Mesendoderm (in vitro differentiated cells): Measurements from ENCODE around the gene ZNF578.
A peak's percentile ranks its signal among the peaks of the same experiment; 100 is the strongest.

Experiments
- DNase-seq: peaks from one replicate; pipeline ENCODE4 v3.0.0; 2013
- H2AK5ac ChIP-seq: 2 replicates; pipeline ENCODE4 v1.6.1; 2013; ENCODE audit warnings: low read length, inconsistent platforms
- H2BK120ac ChIP-seq: 2 replicates; pipeline ENCODE4 v1.6.1; 2013; ENCODE audit warnings: low read depth, mild to moderate bottlenecking, low read length, moderate library complexity, mixed read lengths
- H2BK15ac ChIP-seq: replicated peaks from 2 replicates; pipeline ENCODE4 v1.6.1; 2013; ENCODE audit warnings: low read depth, mild to moderate bottlenecking, moderate library complexity
- H2BK5ac ChIP-seq: 2 replicates; pipeline ENCODE4 v1.6.1; 2013; ENCODE audit warnings: low read length, inconsistent platforms
- H3K18ac ChIP-seq: 2 replicates; pipeline ENCODE4 v1.6.1; 2013; ENCODE audit warnings: mild to moderate bottlenecking, low read length, mixed read lengths
- H3K23ac ChIP-seq: one replicate; pipeline ENCODE4 v1.6.1; 2013; ENCODE audit warnings: low read length
- H3K27ac ChIP-seq: 2 replicates; pipeline ENCODE4 v1.5.1; 2013; ENCODE audit warnings: low read depth, mild to moderate bottlenecking, inconsistent platforms, low read length, moderate library complexity
- H3K27me3 ChIP-seq: 2 replicates; pipeline ENCODE4 v1.6.1; 2013; ENCODE audit warnings: low read length, control low read depth, mild to moderate bottlenecking, inconsistent platforms; ENCODE audit not compliant: insufficient read depth, poor library complexity
- H3K36me3 ChIP-seq: 2 replicates; pipeline ENCODE4 v1.6.1; 2013; ENCODE audit warnings: low read length, inconsistent platforms; ENCODE audit not compliant: control insufficient read depth, insufficient read depth
- H3K4ac ChIP-seq: one replicate; pipeline ENCODE4 v1.6.1; 2013; ENCODE audit warnings: low read depth, mild to moderate bottlenecking, low read length, moderate library complexity
- H3K4me1 ChIP-seq: 2 replicates; pipeline ENCODE4 v1.6.1; 2013; ENCODE audit warnings: low read depth, low read length, inconsistent platforms; ENCODE audit not compliant: control insufficient read depth
- H3K4me2 ChIP-seq: 2 replicates; pipeline ENCODE4 v1.6.1; 2013; ENCODE audit warnings: low read length
- H3K4me3 ChIP-seq: 2 replicates; pipeline ENCODE4 v1.5.1; 2013; ENCODE audit warnings: mild to moderate bottlenecking, low read length
- H3K56ac ChIP-seq: one replicate; pipeline ENCODE4 v1.6.1; 2013; ENCODE audit warnings: low read length
- H3K79me1 ChIP-seq: 2 replicates; pipeline ENCODE4 v1.6.1; 2013; ENCODE audit warnings: low read length, inconsistent platforms
- H3K79me2 ChIP-seq: 2 replicates; pipeline ENCODE4 v1.6.1; 2013; ENCODE audit warnings: mild to moderate bottlenecking, low read length; ENCODE audit not compliant: control insufficient read depth, insufficient read depth
- H3K9ac ChIP-seq: 2 replicates; pipeline ENCODE4 v1.6.1; 2013; ENCODE audit warnings: low read length, inconsistent platforms
- H4K5ac ChIP-seq: one replicate; pipeline ENCODE4 v1.6.1; 2013; ENCODE audit warnings: low read length
- H4K8ac ChIP-seq: one replicate; pipeline ENCODE4 v1.6.1; 2013; ENCODE audit warnings: low read depth, mild to moderate bottlenecking, control low read depth, low read length, moderate library complexity
- WGBS: extraction: QIAGEN DNeasy Blood & Tissue Kit; methylation state at CpG from one replicate; pipeline ENCODE4 v1.1.7; 2013; ENCODE audit warnings: low lambda C conversion rate, missing lambda C conversion rate; ENCODE audit not compliant: insufficient coverage; ENCODE audit errors: extremely low coverage; 5-methylcytosine and 5-hydroxymethylcytosine counted together

The ZNF578 gene

DNA sequence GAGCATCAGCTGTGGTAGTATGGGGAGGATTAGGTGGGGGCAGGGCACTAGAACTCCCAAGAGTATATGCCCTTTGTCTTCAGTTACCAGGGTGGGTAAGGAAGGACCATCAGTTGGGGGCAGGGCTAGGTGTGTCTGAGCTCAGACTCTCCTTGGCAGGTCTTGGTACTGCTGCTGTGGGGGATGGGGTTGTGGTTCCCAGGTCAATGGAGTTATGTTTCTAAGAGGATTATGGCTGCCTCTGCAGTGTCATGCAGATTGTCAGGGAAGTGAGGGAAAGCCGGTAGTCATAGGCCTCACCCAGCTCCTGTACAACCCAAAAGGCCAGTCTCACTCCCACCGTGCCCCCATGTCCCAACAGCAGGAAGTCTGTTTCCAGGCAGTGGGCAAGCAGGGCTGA, 8.8 kb upstream of the ZNF578 start:
- Histone ChIP-seq H3K4me3 (no peak overlapping the region), H3K4me2 (no peak overlapping the region), H3K27me3 (no peaks in the 10 kb centered on the region), H4K5ac (no peak overlapping the region), H3K18ac (no peak overlapping the region), H2BK15ac (no peak overlapping the region), H3K4me1 (no peaks in the 10 kb centered on the region), H4K8ac (no peak overlapping the region), H3K9ac (no peak overlapping the region), H3K36me3 (no peaks in the 10 kb centered on the region), H3K27ac (no peak overlapping the region), H2AK5ac (no peak overlapping the region), H3K4ac (no peak overlapping the region), H3K56ac (no peak overlapping the region), H2BK120ac (no peak overlapping the region), H3K79me1 (no peaks in the 10 kb centered on the region), H3K79me2 (no peaks in the 10 kb centered on the region), H2BK5ac (no peak overlapping the region), H3K23ac (no peak overlapping the region)
- WGBS = no CpG with 5 or more reads among the region's 2 CpGs
- no peak for DNase-seq

DNA sequence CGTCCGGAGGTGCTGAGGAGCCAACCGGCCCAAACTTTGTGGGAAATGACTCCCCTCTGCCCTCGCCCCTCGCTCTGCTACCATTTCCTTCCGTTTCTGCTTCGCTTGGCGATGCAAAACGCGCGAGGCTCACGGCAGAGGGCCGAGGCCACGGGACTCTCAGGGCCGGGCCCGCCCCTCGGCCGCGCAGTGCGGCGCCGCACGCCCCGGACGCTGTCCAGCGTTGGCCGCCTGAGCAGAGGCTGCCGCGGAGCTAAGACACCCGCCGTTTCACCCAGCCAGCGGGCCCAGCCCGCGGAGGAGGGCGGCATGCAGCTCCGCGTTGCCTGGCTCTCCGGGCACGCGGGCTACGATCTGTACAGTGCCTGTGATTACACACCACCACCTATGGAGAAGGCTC, 2.1 kb upstream of the ZNF578 start:
- no CpG with 5 or more reads among the region's 41 CpGs for WGBS

DNA sequence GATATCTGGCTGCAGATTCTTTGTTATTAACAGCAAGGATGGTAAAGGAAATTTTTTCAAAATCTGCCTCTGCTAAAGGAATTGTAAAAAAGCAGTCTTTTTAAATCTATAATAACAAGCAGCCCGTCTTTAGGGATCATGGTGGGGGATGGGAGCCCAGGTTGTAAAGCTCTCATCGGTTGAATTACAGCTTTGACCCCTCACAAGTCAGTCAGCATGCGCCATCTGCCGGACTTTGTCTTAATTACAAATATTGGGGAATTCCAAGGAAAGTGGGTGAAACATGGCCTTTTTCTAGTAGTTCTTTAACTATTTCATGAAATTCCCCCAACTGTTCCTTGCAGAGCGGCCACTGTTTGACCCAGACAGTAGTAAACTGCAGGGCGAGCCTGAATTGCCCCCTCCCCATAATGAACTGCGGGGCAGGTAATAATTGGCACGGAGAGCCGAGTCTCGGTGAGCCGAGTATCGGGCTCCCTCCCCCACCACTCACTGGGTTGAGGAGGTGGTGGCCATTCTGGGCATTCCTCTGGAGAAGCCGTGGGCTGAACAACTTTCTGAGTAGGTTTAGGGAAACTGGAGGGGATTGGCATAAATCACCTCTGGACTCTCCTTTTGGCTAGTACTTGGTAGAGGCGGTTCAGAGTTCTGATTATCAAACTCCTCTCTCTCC, 11.6 kb downstream of the ZNF578 start:
- H3K4ac ChIP-seq = no peak overlapping the region
- no peak overlapping the region for H3K4me2 ChIP-seq
- H2BK5ac ChIP-seq = no peak overlapping the region
- H3K4me3 ChIP-seq = no peak overlapping the region
- peak; percentile 87 for DNase-seq
- no peaks in the 10 kb centered on the region for H3K79me2 ChIP-seq
- no peak overlapping the region for H4K5ac ChIP-seq
- H3K56ac ChIP-seq = no peak overlapping the region
- no peak overlapping the region for H4K8ac ChIP-seq
- no peak overlapping the region for H2AK5ac ChIP-seq
- H2BK120ac ChIP-seq = no peak overlapping the region
- no peaks in the 10 kb centered on the region for H3K79me1 ChIP-seq
- no peaks in the 10 kb centered on the region for H3K27me3 ChIP-seq
- H3K18ac ChIP-seq = no peak overlapping the region
- no peak overlapping the region for H3K9ac ChIP-seq
- H3K23ac ChIP-seq = no peak overlapping the region
- H3K36me3 ChIP-seq = no peaks in the 10 kb centered on the region
- no CpG with 5 or more reads among the region's 14 CpGs for WGBS
- H2BK15ac ChIP-seq = no peak overlapping the region
- no peak overlapping the region for H3K27ac ChIP-seq
- no peaks in the 10 kb centered on the region for H3K4me1 ChIP-seq

More for the DNA sequence above, 2.1 kb upstream of the ZNF578 start:
- Histone ChIP-seq H3K4me3 (no peak overlapping the region), H3K79me2 (no peaks in the 10 kb centered on the region), H3K18ac (no peak overlapping the region), H3K23ac (no peak overlapping the region), H3K27me3 (no peaks in the 10 kb centered on the region), H2BK15ac (no peak overlapping the region), H4K8ac (no peak overlapping the region), H3K4me2 (no peak overlapping the region), H3K4ac (no peak overlapping the region), H3K79me1 (no peaks in the 10 kb centered on the region), H4K5ac (no peak overlapping the region), H3K4me1 (no peaks in the 10 kb centered on the region), H3K9ac (no peak overlapping the region), H3K36me3 (no peaks in the 10 kb centered on the region), H3K27ac (no peak overlapping the region), H2AK5ac (no peak overlapping the region), H2BK5ac (no peak overlapping the region), H2BK120ac (no peak overlapping the region), H3K56ac (no peak overlapping the region)
- DNase-seq = no peak

DNA sequence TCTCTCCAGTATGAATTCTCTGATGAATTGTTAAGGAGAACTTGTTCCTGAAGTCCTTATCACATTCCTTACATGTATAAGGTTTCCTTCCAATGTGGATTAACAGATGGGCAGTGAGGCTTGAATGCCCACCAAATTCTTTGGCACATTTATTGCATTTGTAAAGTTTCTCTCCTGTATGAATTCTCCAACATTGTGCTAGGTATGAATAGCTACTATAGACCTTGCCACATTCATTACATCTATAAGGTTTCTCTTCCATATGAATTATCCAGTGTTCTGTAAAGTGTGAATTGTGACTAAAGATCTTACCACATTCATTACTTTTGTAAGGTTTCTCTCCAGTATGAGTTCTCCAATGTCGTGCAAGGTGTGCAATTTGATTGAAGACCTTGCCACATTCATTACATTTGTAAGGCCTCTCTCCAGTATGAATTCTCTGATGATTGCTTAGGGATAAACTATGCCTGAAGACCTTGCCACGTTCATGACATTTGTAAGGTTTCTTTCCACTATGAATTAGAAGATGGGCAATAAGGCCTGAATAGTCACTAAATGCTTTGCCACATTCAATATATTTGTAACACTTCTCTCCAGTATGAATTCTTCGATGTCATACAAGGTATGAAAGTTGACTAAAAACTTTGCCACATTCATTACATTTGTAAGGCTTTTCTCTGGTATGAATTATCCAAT, 20.4 kb downstream of the ZNF578 start:
- H3K27ac ChIP-seq = no peak overlapping the region
- H3K36me3 ChIP-seq = no peaks in the 10 kb centered on the region
- no peak overlapping the region for H3K4me3 ChIP-seq
- no peak overlapping the region for H2BK120ac ChIP-seq
- no peak overlapping the region for H3K23ac ChIP-seq
- H3K4me1 ChIP-seq = no peaks in the 10 kb centered on the region
- no peak overlapping the region for H4K5ac ChIP-seq
- no peak overlapping the region for H2AK5ac ChIP-seq
- no CpG with 5 or more reads among the region's 3 CpGs for WGBS
- DNase-seq = no peak
- H4K8ac ChIP-seq = no peak overlapping the region
- no peaks in the 10 kb centered on the region for H3K79me1 ChIP-seq
- no peak overlapping the region for H3K18ac ChIP-seq
- no peak overlapping the region for H3K4ac ChIP-seq
- H2BK15ac ChIP-seq = no peak overlapping the region
- no peak overlapping the region for H3K9ac ChIP-seq
- no peak overlapping the region for H3K56ac ChIP-seq
- H2BK5ac ChIP-seq = no peak overlapping the region
- H3K27me3 ChIP-seq = no peaks in the 10 kb centered on the region
- H3K79me2 ChIP-seq = no peaks in the 10 kb centered on the region
- no peak overlapping the region for H3K4me2 ChIP-seq

DNA sequence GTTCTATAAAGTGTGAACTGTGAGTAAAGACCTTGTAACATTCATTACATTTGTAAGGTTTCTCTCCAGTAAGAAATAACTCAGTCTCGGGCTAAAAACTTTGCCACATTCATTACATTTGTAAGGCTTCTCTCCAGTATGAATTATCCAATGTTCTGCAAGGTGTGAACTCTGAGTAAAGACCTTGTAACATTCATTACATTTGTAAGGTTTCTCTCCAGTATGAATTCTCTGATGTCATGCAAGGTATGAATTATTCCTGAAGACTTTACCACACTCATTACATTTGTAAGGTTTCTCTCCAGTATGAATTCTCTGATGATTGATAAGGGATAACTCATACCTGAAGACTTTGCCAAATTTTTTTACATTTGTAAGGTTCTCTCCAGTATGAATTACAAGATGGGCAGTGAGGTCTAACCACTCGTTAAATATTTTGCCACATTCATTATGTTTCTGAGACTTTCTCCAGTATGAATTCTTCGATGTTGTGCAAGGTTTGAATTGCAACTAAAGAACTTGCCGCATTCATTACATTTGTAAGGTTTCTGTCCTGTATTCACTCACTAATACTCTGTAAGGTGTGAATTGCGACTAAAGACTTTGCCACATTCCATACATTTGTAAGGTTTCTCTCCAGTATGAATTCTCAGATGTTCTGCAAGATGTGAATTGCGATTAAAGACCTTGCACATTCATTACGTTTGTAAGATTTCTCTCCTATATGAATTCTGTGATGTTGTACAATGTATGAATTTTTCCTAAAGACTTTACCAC, 21.2 kb downstream of the ZNF578 start:
- no CpG with 5 or more reads among the region's 7 CpGs for WGBS
- H3K4me3 ChIP-seq = no peak overlapping the region
- H3K4ac ChIP-seq = no peak overlapping the region

More for the DNA sequence above, 21.2 kb downstream of the ZNF578 start:
- H2BK15ac ChIP-seq = no peak overlapping the region
- no peaks in the 10 kb centered on the region for H3K79me2 ChIP-seq
- H3K27me3 ChIP-seq = no peaks in the 10 kb centered on the region
- no peak overlapping the region for H3K56ac ChIP-seq
- no peaks in the 10 kb centered on the region for H3K79me1 ChIP-seq
- H3K18ac ChIP-seq = no peak overlapping the region
- no peaks in the 10 kb centered on the region for H3K36me3 ChIP-seq
- no peak overlapping the region for H2BK120ac ChIP-seq
- H3K23ac ChIP-seq = no peak overlapping the region
- no peak overlapping the region for H2BK5ac ChIP-seq
- H3K4me2 ChIP-seq = no peak overlapping the region
- H3K4me1 ChIP-seq = no peaks in the 10 kb centered on the region
- H2AK5ac ChIP-seq = no peak overlapping the region
- H3K27ac ChIP-seq = no peak overlapping the region
- no peak overlapping the region for H4K5ac ChIP-seq
- H3K9ac ChIP-seq = no peak overlapping the region
- H4K8ac ChIP-seq = no peak overlapping the region
- no peak for DNase-seq
